GM23338 (cell line): ENCODE data around the gene CABLES1. TPM values are rescaled to one million over a fixed set of nuclear protein-coding genes. Genes with fewer than 3 reads are reported as not detected.

Source experiments
- ATAC-seq: fragments of 200-7000 bp; cut with Tn5 transposase; 3 replicates; pipeline ENCODE4 v1.9.1; 2020
- DNase-seq: peaks from one replicate; pipeline ENCODE4 v3.0.0-alpha.2; 2015; ENCODE audit warnings: low spot score
- H2AFZ ChIP-seq: fragments of 200-600 bp; sonication (generic); 2 replicates; pipeline ENCODE4 v1.8.0; 2016; ENCODE audit warnings: antibody characterized with exemption, mild to moderate bottlenecking, moderate library complexity
- H3F3A ChIP-seq: fragments of 200-600 bp; sonication (generic); replicated peaks from 2 replicates; pipeline ENCODE4 v1.8.0; 2017; ENCODE audit warnings: antibody characterized with exemption, mixed run types, low read depth
- H3K27ac ChIP-seq: fragments of 200-600 bp; sonication (generic); 2 replicates; pipeline ENCODE4 v1.6.1; 2016; ENCODE audit warnings: low read depth
- H3K27me3 ChIP-seq: fragments of 200-600 bp; sonication (generic); 2 replicates; pipeline ENCODE4 v1.8.0; 2016; ENCODE audit warnings: mild to moderate bottlenecking, mixed run types, moderate library complexity; ENCODE audit not compliant: insufficient read depth
- H3K36me3 ChIP-seq: fragments of 200-600 bp; sonication (generic); 2 replicates; pipeline ENCODE4 v1.8.0; 2016; ENCODE audit warnings: mild to moderate bottlenecking; ENCODE audit not compliant: insufficient read depth
- H3K4me1 ChIP-seq: fragments of 200-600 bp; sonication (generic); 2 replicates; pipeline ENCODE4 v1.8.0; 2016; ENCODE audit warnings: mild to moderate bottlenecking, moderate library complexity; ENCODE audit not compliant: insufficient read depth
- H3K4me2 ChIP-seq: fragments of 200-600 bp; sonication (generic); 2 replicates; pipeline ENCODE4 v1.7.1; 2017; ENCODE audit warnings: mixed run types
- H3K4me3 ChIP-seq: fragments of 200-600 bp; sonication (generic); 2 replicates; pipeline ENCODE4 v1.6.1; 2016; ENCODE audit warnings: mixed run types
- H3K79me2 ChIP-seq: fragments of 200-600 bp; sonication (generic); replicated peaks from 2 replicates; pipeline ENCODE4 v1.8.0; 2017; ENCODE audit warnings: mild to moderate bottlenecking; ENCODE audit not compliant: insufficient read depth
- H3K9me2 ChIP-seq: fragments of 200-600 bp; sonication (generic); 2 replicates; pipeline ENCODE4 v1.8.0; 2017; ENCODE audit not compliant: insufficient read depth
- H4K20me1 ChIP-seq: fragments of 200-600 bp; sonication (generic); replicated peaks from 2 replicates; pipeline ENCODE4 v1.8.0; 2017; ENCODE audit warnings: mild to moderate bottlenecking; ENCODE audit not compliant: insufficient read depth
- H3K27ac Mint-ChIP-seq: 2 replicates; pipeline ENCODE4 v1.8.0; 2020; ENCODE audit warnings: inconsistent platforms, mild to moderate bottlenecking, moderate library complexity, mixed read lengths
- H3K27me3 Mint-ChIP-seq: 3 replicates; pipeline ENCODE4 v1.8.0; 2022; ENCODE audit warnings: low read depth, mild to moderate bottlenecking, moderate library complexity, mixed read lengths, inconsistent platforms; ENCODE audit not compliant: insufficient read depth, poor library complexity
- H3K36me3 Mint-ChIP-seq: 3 replicates; pipeline ENCODE4 v1.8.0; 2021; ENCODE audit warnings: low read depth, mild to moderate bottlenecking, inconsistent platforms, moderate library complexity, mixed read lengths
- H3K4me1 Mint-ChIP-seq: 3 replicates; pipeline ENCODE4 v1.8.0; 2020; ENCODE audit warnings: mild to moderate bottlenecking, inconsistent platforms, mixed read lengths
- H3K4me3 Mint-ChIP-seq: 3 replicates; pipeline ENCODE4 v1.8.0; 2021; ENCODE audit warnings: moderate library complexity, mild to moderate bottlenecking, inconsistent platforms, mixed read lengths
- H3K9me3 Mint-ChIP-seq: 3 replicates; pipeline ENCODE4 v1.8.0; 2020; ENCODE audit warnings: moderate library complexity, mild to moderate bottlenecking, inconsistent platforms, mixed read lengths
- CREB1 ChIP-seq: fragments of 250-450 bp; sonication (Bioruptor Pico); IDR thresholded peaks from 2 replicates; pipeline ENCODE4 v1.5.0; 2020; ENCODE audit warnings: low read depth, mild to moderate bottlenecking, moderate library complexity
- EZH2phosphoT487 ChIP-seq: fragments of 200-600 bp; sonication (generic); IDR thresholded peaks from one replicate; pipeline ENCODE4 v1.8.1; 2018; ENCODE audit warnings: antibody characterized with exemption; ENCODE audit not compliant: unreplicated experiment
- JUNB ChIP-seq: IDR thresholded peaks from one replicate; pipeline ENCODE4 v1.6.1; 2016; ENCODE audit warnings: antibody characterized with exemption; ENCODE audit not compliant: unreplicated experiment
- NANOG ChIP-seq: IDR thresholded peaks from 2 replicates; pipeline ENCODE4 v1.6.1; 2016; ENCODE audit warnings: antibody characterized with exemption, borderline replicate concordance
- POLR2AphosphoS5 ChIP-seq: IDR thresholded peaks from 2 replicates; pipeline ENCODE4 v1.6.1; 2016; ENCODE audit warnings: antibody characterized with exemption, low read depth
- STAT1 ChIP-seq: IDR thresholded peaks from one replicate; pipeline ENCODE4 v1.6.1; 2016; ENCODE audit warnings: antibody characterized with exemption; ENCODE audit not compliant: unreplicated experiment
- ZNF114 ChIP-seq: fragments of 250-450 bp; sonication (Bioruptor Pico); IDR thresholded peaks from 2 replicates; pipeline ENCODE4 v1.5.0; 2020; ENCODE audit warnings: mild to moderate bottlenecking, moderate library complexity
- ZNF331 ChIP-seq: fragments of 250-450 bp; sonication (Bioruptor Pico); IDR thresholded peaks from 2 replicates; pipeline ENCODE4 v1.5.0; 2020; ENCODE audit warnings: low read depth, mild to moderate bottlenecking, moderate library complexity
- polyA plus RNA-seq: library from polyadenylated mRNA; unstranded; fragments of >200 nt; fragmentation: Nextera tagmentation; extraction: Ambion mirVana; gene quantifications from 2 replicates; pipeline ENCODE4 v1.2.1, GENCODE V29; 2016
- total RNA-seq: library from RNA; depleted of rRNA; stranded (reverse); fragments of >200 nt; shearing (Covaris generic); gene quantifications from 2 replicates; pipeline ENCODE4 v1.2.3, GENCODE V29; 2014
- TF ChIP-seq, protein P1 (sequence below): fragments of 250-450 bp; sonication (Bioruptor Pico); IDR thresholded peaks from 2 replicates; pipeline ENCODE4 v1.5.0; 2020; ENCODE audit warnings: mild to moderate bottlenecking, moderate library complexity
- TF ChIP-seq, protein P2 (sequence below), 2 experiments: fragments of 200-600 bp in 1 of 2; sonication (generic) in 1 of 2; conservative IDR thresholded peaks; 2 replicates each; pipeline versions ENCODE4 v1.5.1 to v1.6.1; 2016 to 2017; ENCODE audit warnings: antibody characterized with exemption in 2 of 2, low read depth in 2 of 2, mild to moderate bottlenecking in 2 of 2, moderate library complexity in 1 of 2

CABLES1 gene
- total and polyA plus RNA-seq, 2 experiments from 2014 or later: 2.6 to 12.4 TPM

DNA sequence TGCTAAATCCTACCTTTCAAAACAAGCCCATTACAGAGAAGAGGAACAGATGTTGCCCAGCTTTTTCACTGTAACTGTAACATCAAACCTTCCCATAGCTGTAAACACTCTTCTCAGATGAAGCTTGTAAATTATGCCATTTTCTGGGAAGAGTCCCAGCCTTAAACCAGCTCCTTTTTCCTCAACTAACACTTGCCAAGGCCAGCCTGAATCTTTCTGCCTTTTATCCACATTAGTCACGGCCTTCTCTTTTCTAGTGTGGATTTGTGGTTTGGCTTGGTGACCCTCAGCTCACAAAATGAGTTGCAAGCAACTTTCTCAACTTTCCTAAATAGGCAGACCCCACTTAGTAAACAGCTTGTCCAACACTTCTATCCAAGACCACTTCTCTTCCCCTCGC, 90.2 kb downstream of the CABLES1 start:
- no peak overlapping the region for H3K4me2 ChIP-seq
- Mint-ChIP-seq H3K4me3 (no peak overlapping the region), H3K27ac (no peak overlapping the region), H3K36me3 (peaks cover 31% of the 10 kb centered on the region), H3K4me1 (peaks cover 12% of the 10 kb centered on the region), H3K9me3 (no peaks in the 10 kb centered on the region), H3K27me3 (peaks cover 3% of the 10 kb centered on the region)
- H2AFZ ChIP-seq: no peak overlapping the region
- H3K79me2 ChIP-seq: no peaks in the 10 kb centered on the region
- peaks cover 7% of the 10 kb centered on the region; the same call in 1 of the 2 replicates for H3K4me1 ChIP-seq
- ATAC-seq (no peak), DNase-seq (no peak)
- H3K4me3 ChIP-seq: no peak overlapping the region
- H3K27me3 ChIP-seq: no peaks in the 10 kb centered on the region
- H3K27ac ChIP-seq: no peak overlapping the region
- H3K9me2 ChIP-seq: no peaks in the 10 kb centered on the region
- no peak for TF ChIP-seq POLR2AphosphoS5
- TF ChIP-seq ZNF331 (CRISPR knock-in tag): no peak
- no peak for TF ChIP-seq CREB1 (CRISPR knock-in tag)
- no peak for TF ChIP-seq ZNF114
- TF ChIP-seq JUNB: no peak
- H3K36me3 ChIP-seq: no peaks in the 10 kb centered on the region
- no peaks in the 10 kb centered on the region for H3F3A ChIP-seq
- H4K20me1 ChIP-seq: no peaks in the 10 kb centered on the region

DNA sequence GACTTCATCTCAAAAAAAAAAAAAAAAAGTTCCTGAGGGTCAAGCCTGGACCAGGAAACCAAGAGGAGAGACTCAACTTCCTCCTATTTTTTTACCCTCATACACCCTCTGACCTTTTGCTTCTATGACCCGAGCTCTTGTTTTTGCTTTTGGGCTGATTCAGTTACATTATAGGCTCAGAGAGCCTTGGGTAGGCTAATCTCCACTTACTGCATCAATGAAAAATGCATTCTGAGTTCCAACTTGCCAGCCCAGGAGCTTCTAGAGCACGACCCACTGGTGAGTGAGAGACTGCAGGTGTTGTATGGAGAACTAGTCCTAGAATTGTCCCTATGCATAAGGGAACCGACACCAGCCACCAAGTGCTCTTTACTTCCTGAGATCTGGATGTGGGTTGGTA, 91.1 kb downstream of the CABLES1 start:
- Histone ChIP-seq H3K27ac (no peak overlapping the region), H2AFZ (no peak overlapping the region), H3K79me2 (no peaks in the 10 kb centered on the region), H3K27me3 (no peaks in the 10 kb centered on the region), H4K20me1 (no peaks in the 10 kb centered on the region), H3K4me3 (no peak overlapping the region), H3K36me3 (no peaks in the 10 kb centered on the region), H3F3A (no peaks in the 10 kb centered on the region), H3K4me1 (peaks cover 7% of the 10 kb centered on the region; the same call in 1 of the 2 replicates), H3K9me2 (no peaks in the 10 kb centered on the region), H3K4me2 (no peak overlapping the region)
- ATAC-seq (no peak), DNase-seq (no peak)
- peaks cover 18% of the 10 kb centered on the region for H3K4me1 Mint-ChIP-seq
- H3K4me3 Mint-ChIP-seq: no peak overlapping the region
- TF ChIP-seq ZNF114: no peak
- TF ChIP-seq JUNB: no peak
- no peak for TF ChIP-seq POLR2AphosphoS5
- TF ChIP-seq, protein P1, sequence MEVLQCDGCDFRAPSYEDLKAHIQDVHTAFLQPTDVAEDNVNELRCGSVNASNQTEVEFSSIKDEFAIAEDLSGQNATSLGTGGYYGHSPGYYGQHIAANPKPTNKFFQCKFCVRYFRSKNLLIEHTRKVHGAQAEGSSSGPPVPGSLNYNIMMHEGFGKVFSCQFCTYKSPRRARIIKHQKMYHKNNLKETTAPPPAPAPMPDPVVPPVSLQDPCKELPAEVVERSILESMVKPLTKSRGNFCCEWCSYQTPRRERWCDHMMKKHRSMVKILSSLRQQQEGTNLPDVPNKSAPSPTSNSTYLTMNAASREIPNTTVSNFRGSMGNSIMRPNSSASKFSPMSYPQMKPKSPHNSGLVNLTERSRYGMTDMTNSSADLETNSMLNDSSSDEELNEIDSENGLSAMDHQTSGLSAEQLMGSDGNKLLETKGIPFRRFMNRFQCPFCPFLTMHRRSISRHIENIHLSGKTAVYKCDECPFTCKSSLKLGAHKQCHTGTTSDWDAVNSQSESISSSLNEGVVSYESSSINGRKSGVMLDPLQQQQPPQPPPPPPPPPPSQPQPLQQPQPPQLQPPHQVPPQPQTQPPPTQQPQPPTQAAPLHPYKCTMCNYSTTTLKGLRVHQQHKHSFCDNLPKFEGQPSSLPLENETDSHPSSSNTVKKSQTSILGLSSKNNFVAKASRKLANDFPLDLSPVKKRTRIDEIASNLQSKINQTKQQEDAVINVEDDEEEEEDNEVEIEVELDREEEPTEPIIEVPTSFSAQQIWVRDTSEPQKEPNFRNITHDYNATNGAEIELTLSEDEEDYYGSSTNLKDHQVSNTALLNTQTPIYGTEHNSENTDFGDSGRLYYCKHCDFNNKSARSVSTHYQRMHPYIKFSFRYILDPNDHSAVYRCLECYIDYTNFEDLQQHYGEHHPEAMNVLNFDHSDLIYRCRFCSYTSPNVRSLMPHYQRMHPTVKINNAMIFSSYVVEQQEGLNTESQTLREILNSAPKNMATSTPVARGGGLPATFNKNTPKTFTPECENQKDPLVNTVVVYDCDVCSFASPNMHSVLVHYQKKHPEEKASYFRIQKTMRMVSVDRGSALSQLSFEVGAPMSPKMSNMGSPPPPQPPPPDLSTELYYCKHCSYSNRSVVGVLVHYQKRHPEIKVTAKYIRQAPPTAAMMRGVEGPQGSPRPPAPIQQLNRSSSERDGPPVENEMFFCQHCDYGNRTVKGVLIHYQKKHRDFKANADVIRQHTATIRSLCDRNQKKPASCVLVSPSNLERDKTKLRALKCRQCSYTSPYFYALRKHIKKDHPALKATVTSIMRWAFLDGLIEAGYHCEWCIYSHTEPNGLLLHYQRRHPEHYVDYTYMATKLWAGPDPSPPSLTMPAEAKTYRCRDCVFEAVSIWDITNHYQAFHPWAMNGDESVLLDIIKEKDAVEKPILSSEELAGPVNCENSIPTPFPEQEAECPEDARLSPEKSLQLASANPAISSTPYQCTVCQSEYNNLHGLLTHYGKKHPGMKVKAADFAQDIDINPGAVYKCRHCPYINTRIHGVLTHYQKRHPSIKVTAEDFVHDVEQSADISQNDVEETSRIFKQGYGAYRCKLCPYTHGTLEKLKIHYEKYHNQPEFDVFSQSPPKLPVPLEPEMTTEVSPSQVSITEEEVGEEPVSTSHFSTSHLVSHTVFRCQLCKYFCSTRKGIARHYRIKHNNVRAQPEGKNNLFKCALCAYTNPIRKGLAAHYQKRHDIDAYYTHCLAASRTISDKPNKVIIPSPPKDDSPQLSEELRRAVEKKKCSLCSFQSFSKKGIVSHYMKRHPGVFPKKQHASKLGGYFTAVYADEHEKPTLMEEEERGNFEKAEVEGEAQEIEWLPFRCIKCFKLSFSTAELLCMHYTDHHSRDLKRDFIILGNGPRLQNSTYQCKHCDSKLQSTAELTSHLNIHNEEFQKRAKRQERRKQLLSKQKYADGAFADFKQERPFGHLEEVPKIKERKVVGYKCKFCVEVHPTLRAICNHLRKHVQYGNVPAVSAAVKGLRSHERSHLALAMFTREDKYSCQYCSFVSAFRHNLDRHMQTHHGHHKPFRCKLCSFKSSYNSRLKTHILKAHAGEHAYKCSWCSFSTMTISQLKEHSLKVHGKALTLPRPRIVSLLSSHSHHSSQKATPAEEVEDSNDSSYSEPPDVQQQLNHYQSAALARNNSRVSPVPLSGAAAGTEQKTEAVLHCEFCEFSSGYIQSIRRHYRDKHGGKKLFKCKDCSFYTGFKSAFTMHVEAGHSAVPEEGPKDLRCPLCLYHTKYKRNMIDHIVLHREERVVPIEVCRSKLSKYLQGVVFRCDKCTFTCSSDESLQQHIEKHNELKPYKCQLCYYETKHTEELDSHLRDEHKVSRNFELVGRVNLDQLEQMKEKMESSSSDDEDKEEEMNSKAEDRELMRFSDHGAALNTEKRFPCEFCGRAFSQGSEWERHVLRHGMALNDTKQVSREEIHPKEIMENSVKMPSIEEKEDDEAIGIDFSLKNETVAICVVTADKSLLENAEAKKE (CRISPR knock-in tag): no peak
- TF ChIP-seq, protein P2, sequence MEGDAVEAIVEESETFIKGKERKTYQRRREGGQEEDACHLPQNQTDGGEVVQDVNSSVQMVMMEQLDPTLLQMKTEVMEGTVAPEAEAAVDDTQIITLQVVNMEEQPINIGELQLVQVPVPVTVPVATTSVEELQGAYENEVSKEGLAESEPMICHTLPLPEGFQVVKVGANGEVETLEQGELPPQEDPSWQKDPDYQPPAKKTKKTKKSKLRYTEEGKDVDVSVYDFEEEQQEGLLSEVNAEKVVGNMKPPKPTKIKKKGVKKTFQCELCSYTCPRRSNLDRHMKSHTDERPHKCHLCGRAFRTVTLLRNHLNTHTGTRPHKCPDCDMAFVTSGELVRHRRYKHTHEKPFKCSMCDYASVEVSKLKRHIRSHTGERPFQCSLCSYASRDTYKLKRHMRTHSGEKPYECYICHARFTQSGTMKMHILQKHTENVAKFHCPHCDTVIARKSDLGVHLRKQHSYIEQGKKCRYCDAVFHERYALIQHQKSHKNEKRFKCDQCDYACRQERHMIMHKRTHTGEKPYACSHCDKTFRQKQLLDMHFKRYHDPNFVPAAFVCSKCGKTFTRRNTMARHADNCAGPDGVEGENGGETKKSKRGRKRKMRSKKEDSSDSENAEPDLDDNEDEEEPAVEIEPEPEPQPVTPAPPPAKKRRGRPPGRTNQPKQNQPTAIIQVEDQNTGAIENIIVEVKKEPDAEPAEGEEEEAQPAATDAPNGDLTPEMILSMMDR (conservative IDR thresholded peaks at IDR 0.05; ENCODE audit: low read depth in 2 of 2): no peak
- TF ChIP-seq EZH2phosphoT487: no peak
- no peak for TF ChIP-seq NANOG
- TF ChIP-seq ZNF331 (CRISPR knock-in tag): no peak
- TF ChIP-seq STAT1: no peak
- TF ChIP-seq CREB1 (CRISPR knock-in tag): no peak
- H3K27me3 Mint-ChIP-seq: peaks cover 3% of the 10 kb centered on the region
- H3K27ac Mint-ChIP-seq: no peak overlapping the region
- H3K9me3 Mint-ChIP-seq: no peaks in the 10 kb centered on the region
- H3K36me3 Mint-ChIP-seq: peaks cover 31% of the 10 kb centered on the region
